GM19395 (cell line): ENCODE data around the gene PDLIM5.
"Not testable (repeated sequence)": the region's sequence is repeated elsewhere in the genome, so short reads cannot be mapped to it uniquely, and the experiment has no call there.

Experiments used
- ATAC-seq: cut with Tn5 transposase; IDR thresholded peaks from one replicate; pipeline ENCODE4 v1.9.1; 2021; ENCODE audit warnings: mild to moderate bottlenecking, moderate library complexity; ENCODE audit not compliant: unreplicated experiment

PDLIM5 gene

GRCh38 chr4:94489098-94489497 lies 37.4 kb downstream of the PDLIM5 start:
- no peak for ATAC-seq

DNA sequence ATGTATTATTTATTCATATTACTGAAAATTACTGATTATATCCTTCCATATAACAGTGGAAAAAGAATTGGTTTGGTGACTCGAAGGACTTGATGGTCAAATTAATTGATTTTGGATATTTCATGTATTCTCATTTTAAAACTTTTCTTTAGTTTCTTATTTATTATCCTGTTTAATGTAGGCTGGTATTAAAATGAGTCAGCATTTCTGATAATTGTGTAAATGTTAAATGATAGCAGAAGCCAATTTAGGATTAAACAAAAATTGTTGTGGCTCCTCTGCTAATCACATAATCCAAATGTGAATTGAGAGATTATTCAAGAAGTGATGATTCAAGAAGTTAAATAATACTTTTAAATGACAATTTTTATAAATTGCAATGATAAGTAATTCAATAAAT lies 38.7 kb downstream of the PDLIM5 start:
- ATAC-seq: no peak

DNA sequence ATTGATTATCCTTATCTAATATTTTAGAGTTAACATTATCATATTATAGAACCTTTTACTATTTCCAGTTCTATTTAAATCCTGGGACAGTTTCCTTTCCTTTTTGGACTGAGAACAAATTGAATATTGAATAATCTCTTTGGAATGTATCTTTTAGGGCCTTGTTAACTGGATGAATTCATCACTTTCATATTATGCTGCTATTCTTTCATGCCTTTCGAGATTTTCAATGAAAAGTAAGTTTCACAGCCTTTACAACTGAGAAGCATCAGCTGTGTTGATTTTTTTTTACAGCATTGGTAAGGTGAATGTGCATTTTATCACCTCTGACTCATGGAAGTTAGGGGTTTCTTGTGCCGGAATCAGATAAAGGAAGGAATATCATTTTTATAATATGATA lies 39.6 kb downstream of the PDLIM5 start:
- no peak for ATAC-seq

- no peak for ATAC-seq
These were observed 43.7 kb downstream of the PDLIM5 start for GRCh38 chr4:94495408-94495807.

GRCh38 chr4:94497690-94498089 lies 45.9 kb downstream of the PDLIM5 start:
- ATAC-seq: no peak

GRCh38 chr4:94498502-94498901 lies 46.8 kb downstream of the PDLIM5 start:
- ATAC-seq: no peak

GRCh38 chr4:94500685-94501084 lies 48.9 kb downstream of the PDLIM5 start:
- no peak for ATAC-seq

DNA sequence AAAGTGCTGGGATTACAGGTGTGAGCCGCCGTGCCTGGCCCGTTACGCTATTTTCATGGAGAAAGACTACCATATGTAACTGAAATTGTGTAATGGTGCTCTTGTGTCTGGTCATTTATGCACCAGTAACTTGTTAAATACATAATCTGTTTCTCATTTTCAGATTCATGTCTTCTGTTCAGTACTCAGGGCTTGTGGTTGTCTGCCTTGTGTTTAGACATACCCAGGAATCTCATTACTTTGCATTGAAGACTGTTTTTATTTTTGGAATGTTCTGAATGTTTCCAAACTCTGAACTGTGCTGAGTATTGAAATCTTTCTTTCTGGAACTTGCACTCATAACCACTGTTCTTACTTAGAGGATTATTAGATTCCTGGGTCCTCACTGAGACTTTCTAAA lies 52.8 kb downstream of the PDLIM5 start:
- ATAC-seq: peak; percentile 56

GRCh38 chr4:94506822-94507221 lies 55.1 kb downstream of the PDLIM5 start:
- no peak for ATAC-seq

- ATAC-seq: no peak
These were observed 55.5 kb downstream of the PDLIM5 start for GRCh38 chr4:94507281-94507680.

GRCh38 chr4:94507708-94508107 lies 56.0 kb downstream of the PDLIM5 start:
- ATAC-seq: no peak

DNA sequence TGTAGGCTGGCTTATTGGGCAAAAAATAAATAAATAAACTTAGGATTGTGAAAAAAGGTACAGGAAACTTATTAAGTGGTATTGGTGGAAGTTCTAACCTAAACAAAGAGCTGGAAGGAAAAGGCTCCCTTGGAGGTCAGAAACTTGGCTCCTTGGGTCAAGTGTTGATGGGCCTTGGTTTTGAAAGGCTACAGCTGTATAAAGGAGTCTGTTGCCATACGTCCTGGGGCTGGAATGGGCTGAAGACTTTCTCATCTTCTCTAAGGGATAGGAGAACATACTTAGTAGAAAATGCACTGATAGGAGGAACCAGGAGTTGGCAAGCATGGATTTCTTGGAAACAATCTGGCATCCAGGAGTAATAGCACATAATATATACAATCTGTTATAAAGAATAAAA lies 56.6 kb downstream of the PDLIM5 start:
- no peak for ATAC-seq

- no peak for ATAC-seq
These were observed 57.1 kb downstream of the PDLIM5 start for GRCh38 chr4:94508806-94509205.

DNA sequence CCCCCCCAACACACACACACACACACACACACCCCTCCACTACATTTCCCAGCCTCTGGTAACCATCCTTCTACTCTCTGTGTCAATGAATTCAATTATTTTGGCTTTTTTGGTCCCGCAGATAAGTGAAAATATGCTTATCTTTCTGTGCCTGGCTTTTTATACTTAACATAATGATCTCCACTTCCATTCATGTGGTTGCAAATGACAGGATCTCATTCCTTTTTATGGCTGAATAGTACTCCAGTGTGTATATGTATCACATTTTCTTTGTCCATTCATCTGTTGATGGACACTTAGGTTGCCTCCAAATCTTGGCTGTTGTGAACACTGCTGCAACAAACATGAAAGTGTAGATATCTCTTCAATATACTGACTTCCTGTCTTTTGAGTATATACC lies 59.8 kb downstream of the PDLIM5 start:
- ATAC-seq: no peak

DNA sequence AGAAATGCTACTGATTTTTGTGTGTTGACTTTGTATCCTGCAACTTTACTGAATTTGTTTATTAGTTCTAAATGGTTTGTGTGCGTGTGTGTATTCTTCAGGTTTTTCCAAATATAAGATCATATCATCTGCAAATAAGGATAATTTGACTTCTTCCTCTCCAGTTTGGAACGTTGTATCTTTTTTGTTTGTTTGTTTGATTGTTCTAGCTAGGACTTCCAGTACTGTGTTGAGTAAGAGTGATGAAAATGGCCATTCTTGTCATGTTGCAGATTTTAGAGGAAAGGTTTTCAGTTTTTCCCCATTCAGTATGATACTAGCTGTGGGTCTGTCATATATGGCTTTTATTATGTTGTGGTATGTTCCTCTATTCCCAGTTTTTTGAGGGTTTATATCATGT lies 61.8 kb downstream of the PDLIM5 start:
- ATAC-seq: not testable (repeated sequence)

DNA sequence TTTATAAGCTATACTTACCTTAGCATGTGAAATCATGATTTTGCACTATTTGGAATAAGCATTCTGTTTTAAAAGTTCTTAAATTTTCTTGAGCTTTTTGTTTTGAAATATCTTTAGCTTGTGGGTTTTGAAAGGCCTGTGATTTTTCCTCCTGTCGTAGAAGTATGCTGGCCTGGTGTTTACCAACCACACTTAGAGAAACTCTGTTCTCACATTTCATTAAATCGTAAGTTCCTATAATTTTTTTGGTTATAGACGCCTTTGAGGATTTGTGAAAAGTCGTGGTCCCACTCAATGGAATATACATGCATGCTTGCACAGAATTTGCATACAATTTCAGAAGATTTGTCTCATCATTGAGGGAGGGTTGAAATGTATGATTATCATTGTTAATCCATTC lies 63.6 kb downstream of the PDLIM5 start:
- ATAC-seq: no peak

DNA sequence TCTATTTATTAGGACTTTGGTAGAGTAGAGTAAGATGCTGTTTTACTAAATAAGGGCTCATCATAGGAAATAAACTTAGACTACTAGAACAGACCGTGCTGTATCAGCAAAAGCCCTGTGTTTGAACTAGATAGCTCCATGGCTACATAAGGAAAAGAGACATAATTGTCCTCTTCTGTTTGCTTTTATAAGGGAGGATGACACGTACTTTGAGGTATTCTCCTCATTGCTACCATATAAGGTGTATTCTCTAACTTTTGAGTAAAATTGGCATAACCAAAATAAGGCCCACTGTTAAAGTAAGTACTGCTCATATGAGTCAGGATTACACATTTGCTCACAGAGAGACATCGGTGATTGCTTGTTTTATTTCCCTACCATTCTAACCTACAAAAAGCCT lies 64.3 kb downstream of the PDLIM5 start:
- no peak for ATAC-seq

DNA sequence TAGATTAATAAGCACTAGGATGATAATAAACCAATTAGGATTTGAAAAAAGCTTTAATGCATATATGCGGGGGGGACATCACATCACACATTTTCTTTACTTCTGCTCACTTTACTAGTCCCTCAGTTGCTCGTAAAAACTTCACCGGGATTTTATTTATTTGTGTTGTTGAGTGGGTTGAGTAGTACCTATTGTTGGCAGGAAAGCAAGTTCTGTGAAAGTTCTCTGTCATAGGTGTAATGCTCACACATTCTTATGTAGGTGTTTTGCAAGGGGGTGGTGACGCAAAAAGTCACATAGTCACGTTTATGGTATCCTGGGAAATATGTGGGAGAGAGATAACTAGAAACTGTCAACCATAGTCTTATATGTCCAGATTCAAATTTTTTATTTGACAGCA lies 65.3 kb downstream of the PDLIM5 start:
- ATAC-seq: no peak

DNA sequence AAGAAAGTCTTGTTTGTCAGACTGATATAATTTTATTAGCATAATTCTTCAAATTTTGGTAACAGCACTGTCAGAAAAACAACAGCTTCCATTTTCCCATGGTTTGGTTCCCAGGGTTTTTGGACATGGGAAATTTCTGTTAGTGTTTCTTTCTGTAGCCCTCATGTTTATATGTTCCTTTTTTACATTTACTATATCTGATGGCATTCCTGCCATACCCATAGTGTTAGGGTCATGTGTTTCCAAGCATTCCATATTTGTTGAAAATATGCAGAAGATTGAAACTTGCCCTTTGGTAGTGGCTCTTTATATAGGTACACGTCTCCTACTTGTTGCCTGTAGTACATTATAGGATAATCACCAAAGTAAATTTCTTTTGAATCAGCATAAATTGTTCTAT lies 65.8 kb downstream of the PDLIM5 start:
- no peak for ATAC-seq

DNA sequence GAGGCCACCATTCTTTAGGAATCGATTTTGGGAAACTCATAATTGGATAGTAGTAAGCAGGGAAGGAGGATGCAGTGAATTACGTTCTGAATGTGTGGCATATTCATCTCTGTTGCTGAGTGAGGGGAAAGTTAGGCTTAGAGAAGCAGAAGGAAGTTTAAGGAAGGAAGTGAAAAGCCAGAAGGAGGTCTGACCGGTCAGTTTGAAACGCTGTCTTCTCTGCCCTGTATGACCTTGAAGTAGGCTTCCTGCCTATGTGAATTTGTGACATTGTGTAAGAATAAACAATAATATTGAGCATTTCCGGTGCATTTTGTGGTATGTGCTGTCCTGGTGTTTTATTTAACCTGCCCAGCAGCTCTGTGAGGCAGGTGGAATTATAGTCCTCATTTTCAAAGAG lies 67.3 kb downstream of the PDLIM5 start:
- ATAC-seq: peak; percentile 52

- ATAC-seq: peak; percentile 48
These were observed 68.4 kb downstream of the PDLIM5 start for GRCh38 chr4:94519925-94520789.

DNA sequence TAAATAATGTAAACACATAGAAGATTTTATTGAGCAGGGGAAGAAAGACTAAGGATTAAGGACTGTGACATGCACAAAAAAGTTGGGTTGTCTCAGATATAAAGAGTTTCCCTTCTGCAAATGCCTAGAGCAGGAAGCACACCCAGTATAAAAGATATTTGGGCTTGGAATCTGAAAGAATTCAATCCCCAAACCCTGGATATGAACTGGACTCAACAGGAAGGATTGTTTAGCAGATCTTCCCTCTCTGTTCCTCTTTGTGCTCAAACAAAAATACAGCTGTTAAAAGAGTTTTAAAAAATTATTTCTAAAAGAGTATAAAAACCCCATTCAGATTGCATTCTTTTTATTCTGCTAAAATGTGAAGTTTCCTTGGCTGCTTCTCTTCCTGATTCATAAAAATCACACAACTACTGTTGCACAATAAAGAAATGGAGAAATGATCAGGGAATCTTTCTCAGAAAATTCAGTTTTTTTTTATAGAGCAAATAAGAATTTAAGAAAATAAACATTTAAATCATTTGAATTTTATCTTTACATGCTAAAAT lies 71.4 kb downstream of the PDLIM5 start:
- no peak for ATAC-seq

DNA sequence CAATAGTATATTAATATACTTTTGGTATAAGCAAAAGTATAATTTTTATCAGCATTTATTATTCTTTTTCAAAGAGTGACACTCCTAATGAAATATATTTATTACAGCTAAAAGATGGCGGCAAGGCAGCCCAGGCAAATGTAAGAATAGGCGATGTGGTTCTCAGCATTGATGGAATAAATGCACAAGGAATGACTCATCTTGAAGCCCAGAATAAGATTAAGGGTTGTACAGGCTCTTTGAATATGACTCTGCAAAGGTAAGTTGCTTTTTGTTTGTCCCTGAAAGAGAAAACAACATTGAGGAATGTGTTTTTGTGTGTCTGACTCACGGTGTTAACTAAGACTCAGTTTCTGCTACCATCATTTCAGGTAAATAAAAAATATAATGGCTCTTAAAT lies 71.9 kb downstream of the PDLIM5 start:
- no peak for ATAC-seq
